GM12878 (cell line): Measurements from ENCODE around the gene SPEG. TPM values are rescaled to one million over a fixed set of nuclear protein-coding genes. Genes with fewer than 3 reads are reported as not detected.

Experiments used
- ATAC-seq: fragments of 200-7000 bp; cut with Tn5 transposase; 3 replicates; pipeline ENCODE4 v1.9.1; 2020; ENCODE audit warnings: mild to moderate bottlenecking, moderate library complexity
- BruUV-seq: library from RNA; stranded (reverse); fragments of 400-500 nt; replicated peaks from 2 replicates; lab custom pipeline; 2021; lab: Mats Ljungman, UMichigan
- CTCF ChIA-PET: fragments of 300-600 bp; sonication (Branson Sonifier 250); formaldehyde crosslinking; extraction: SDS; loops from one replicate; lab custom pipeline; 2021; ENCODE audit warnings: inconsistent platforms; lab: Yijun Ruan, JAX
- POLR2A ChIA-PET: fragments of 350-600 bp; formaldehyde crosslinking; extraction: SDS; loops from one replicate; lab custom pipeline; 2021; ENCODE audit warnings: inconsistent platforms; lab: Charles Lee
- RAD21 ChIA-PET: fragments of 300-600 bp; sonication (Branson Sonifier 250); formaldehyde crosslinking; loops from one replicate; lab custom pipeline; 2023; ENCODE audit warnings: antibody characterized with exemption; ENCODE audit not compliant: unreplicated experiment; lab: Charles Lee
- SMC1A ChIA-PET: fragments of 300-600 bp; sonication (Branson Sonifier 250); formaldehyde crosslinking; loops from one replicate; lab custom pipeline; 2023; ENCODE audit not compliant: unreplicated experiment, uncharacterized antibody; lab: Charles Lee
- DNase-seq: peaks from one replicate; pipeline ENCODE4 v3.0.0-alpha.2; 2011; ENCODE audit warnings: low read depth, low spot score
- FAIRE-seq: peaks from 3 replicates; lab custom pipeline; 2011; peaks lifted over from hg19 to GRCh38; lab: Jason Lieb, UNC
- H2AFZ ChIP-seq: 2 replicates; pipeline ENCODE4 v1.6.0; 2011; ENCODE audit warnings: low read depth, low read length, control low read depth; ENCODE audit not compliant: control insufficient read depth
- H3K27ac ChIP-seq: 2 replicates; pipeline ENCODE4 v1.5.1; 2011; ENCODE audit warnings: control low read depth; ENCODE audit not compliant: control insufficient read depth, insufficient read depth
- H3K27me3 ChIP-seq, 2 experiments: replicated peaks in 1 of 2; 2 replicates each; pipeline versions ENCODE4 v1.6.0 to v1.6.1; 2011; ENCODE audit warnings: low read length in 1 of 2; ENCODE audit not compliant: control insufficient read depth in 2 of 2, insufficient read depth in 2 of 2
- H3K36me3 ChIP-seq, 2 experiments: 2 replicates each; pipeline ENCODE4 v1.5.1; 2011; ENCODE audit warnings: low read length in 1 of 2; ENCODE audit not compliant: control insufficient read depth in 2 of 2, insufficient read depth in 2 of 2
- H3K4me1 ChIP-seq: 2 replicates; pipeline ENCODE4 v1.6.1; 2011; ENCODE audit warnings: mild to moderate bottlenecking, low read length, moderate library complexity, mixed read lengths; ENCODE audit not compliant: control insufficient read depth, insufficient read depth
- H3K4me2 ChIP-seq: 2 replicates; pipeline ENCODE4 v1.6.0; 2011; ENCODE audit warnings: control low read depth; ENCODE audit not compliant: control insufficient read depth, insufficient read depth
- H3K4me3 ChIP-seq: fragments of 200-600 bp; sonication (generic); 2 replicates; pipeline ENCODE4 v1.5.1; 2016
- H3K79me2 ChIP-seq: 2 replicates; pipeline ENCODE4 v1.6.0; 2011; ENCODE audit warnings: low read length; ENCODE audit not compliant: control insufficient read depth, insufficient read depth
- H3K9ac ChIP-seq: 2 replicates; pipeline ENCODE4 v1.8.0; 2011; ENCODE audit warnings: low read length, control low read depth, mixed read lengths; ENCODE audit not compliant: control insufficient read depth, insufficient read depth
- H3K9me3 ChIP-seq: replicated peaks from 3 replicates; pipeline ENCODE4 v1.5.1; 2011; ENCODE audit warnings: mild to moderate bottlenecking, low read length; ENCODE audit not compliant: control insufficient read depth, insufficient read depth
- H4K20me1 ChIP-seq: 2 replicates; pipeline ENCODE4 v1.6.0; 2011; ENCODE audit not compliant: control insufficient read depth, insufficient read depth
- BCL3 ChIP-seq: IDR thresholded peaks from 2 replicates; pipeline ENCODE4 v1.6.1; 2011; ENCODE audit warnings: borderline replicate concordance, low read depth, mild to moderate bottlenecking, moderate library complexity, low read length; ENCODE audit not compliant: insufficient read depth, poor library complexity, severe bottlenecking
- BHLHE40 ChIP-seq, 2 experiments: fragments of 450-650 bp in 1 of 2; IDR thresholded peaks; 2 replicates each; pipeline ENCODE4 v1.6.1; 2011 to 2017; ENCODE audit warnings: low read depth in 2 of 2, borderline replicate concordance in 1 of 2, improper control_type of control experiment in 1 of 2, low read length in 1 of 2, mild to moderate bottlenecking in 1 of 2
- DPF2 ChIP-seq: fragments of 450-650 bp; IDR thresholded peaks from 2 replicates; pipeline ENCODE4 v1.6.1; 2017; ENCODE audit warnings: mild to moderate bottlenecking
- EED ChIP-seq: sonication (generic); IDR thresholded peaks from 2 replicates; pipeline ENCODE4 v1.6.1; 2016; ENCODE audit warnings: antibody characterized with exemption, low read depth
- EP300 ChIP-seq, 2 experiments: fragments of 150-350 bp in 1 of 2; IDR thresholded peaks; 2 replicates each; pipeline ENCODE4 v1.6.1; 2011 to 2012; ENCODE audit warnings: low read depth in 2 of 2, low read length in 2 of 2, borderline replicate concordance in 1 of 2, improper control_type of control experiment in 1 of 2, inconsistent platforms in 1 of 2; ENCODE audit not compliant: control insufficient read depth in 1 of 2
- FOS ChIP-seq: IDR thresholded peaks from 3 replicates; pipeline ENCODE4 v1.6.1; 2011; ENCODE audit warnings: borderline replicate concordance; ENCODE audit not compliant: insufficient read length; ENCODE audit errors: extremely low read depth
- HDGF ChIP-seq: fragments of 450-650 bp; IDR thresholded peaks from 2 replicates; pipeline ENCODE4 v1.6.1; 2016; ENCODE audit warnings: antibody characterized with exemption
- KDM1A ChIP-seq: fragments of 200-600 bp; sonication (generic); IDR thresholded peaks from 2 replicates; pipeline ENCODE4 v1.6.1; 2016; ENCODE audit warnings: borderline replicate concordance
- MYB ChIP-seq: fragments of 150-350 bp; IDR thresholded peaks from 2 replicates; pipeline ENCODE4 v1.6.1; 2014; ENCODE audit warnings: mild to moderate bottlenecking, low read depth, low read length, borderline replicate concordance
- POLR2AphosphoS2 ChIP-seq: IDR thresholded peaks from 2 replicates; pipeline ENCODE4 v1.6.1; 2011; ENCODE audit warnings: low read depth, mild to moderate bottlenecking, low read length, improper control_type of control experiment, moderate library complexity
- POU2F2 ChIP-seq: IDR thresholded peaks from 3 replicates; pipeline ENCODE4 v1.6.1; 2011; ENCODE audit warnings: low read depth, mild to moderate bottlenecking, low read length, borderline replicate concordance
- RELA ChIP-seq: fragments of 450-650 bp; IDR thresholded peaks from 2 replicates; pipeline ENCODE4 v1.8.0; 2014; ENCODE audit warnings: borderline replicate concordance; ENCODE audit not compliant: partially characterized antibody
- YY1 ChIP-seq: IDR thresholded peaks from 2 replicates; pipeline ENCODE4 v1.6.1; 2011; ENCODE audit warnings: low read depth, mild to moderate bottlenecking, low read length
- ZNF687 ChIP-seq: fragments of 450-650 bp; IDR thresholded peaks from 2 replicates; pipeline ENCODE4 v1.6.1; 2017; ENCODE audit warnings: mild to moderate bottlenecking, moderate library complexity
- WGBS: methylation state at CpG from one replicate; pipeline ENCODE4 v1.1.6; 2016; ENCODE audit warnings: low lambda C conversion rate; ENCODE audit not compliant: insufficient replicate concordance, insufficient coverage; ENCODE audit errors: missing lambda C conversion rate; 5-methylcytosine and 5-hydroxymethylcytosine counted together
- in situ Hi-C: fragments of 300-500 bp; cut with MboI; formaldehyde crosslinking; loops from 9 replicates; pipeline ENCODE4 v1.14.3; 2018; ENCODE audit warnings: mixed read lengths
- intact Hi-C: fragments of 100-400 bp; cut with micrococcal nuclease; formaldehyde crosslinking; loops from one replicate; pipeline ENCODE4 v1.14.2; 2022; ENCODE audit not compliant: unreplicated experiment
- polyA plus RNA-seq, 11 experiments: library from polyadenylated mRNA; depleted of rRNA in 4 of 11; unstranded in 6 of 11; stranded (reverse) in 5 of 11; fragments of >200 nt; fragmentation: Nextera tagmentation in 4 of 11; fragmentation: Illumina TruSeq in 1 of 11; extraction: Ambion mirVana in 4 of 11; extraction: Trizol in 1 of 11; gene quantifications; 1 replicate in 1 of 11; 2 replicates in 10 of 11; pipeline versions ENCODE4 v1.2.1 to v1.2.3, GENCODE V29; 2011 to 2016; ENCODE audit warnings: inconsistent platforms in 2 of 11, missing spikeins in 2 of 11, low read depth in 1 of 11
- total RNA-seq, 4 experiments: library from RNA; depleted of rRNA in 3 of 4; stranded (reverse); fragments of >200 nt in 3 of 4; fragmentation: Illumina TruSeq in 1 of 4; extraction: Trizol in 1 of 4; gene quantifications; 2 replicates each; pipeline versions ENCODE4 v1.2.1 to v1.2.3, GENCODE V29; 2013 to 2021
- TF ChIP-seq, protein P1 (sequence below): IDR thresholded peaks from 2 replicates; pipeline ENCODE4 v1.6.1; 2011; ENCODE audit warnings: low read depth, low read length, improper control_type of control experiment, borderline replicate concordance

Gene SPEG
- total and polyA plus RNA-seq, 10 of the 15 experiments (the other 5 are each of a cell fraction or from before 2014, with no cell fraction given), result 0.03 to 0.28 TPM; not detected in 8

GRCh38 chr2:219385958-219386520 is 48.6 kb upstream of the SPEG start:
- FAIRE-seq (no peak), ATAC-seq (no peak)
- H4K20me1 ChIP-seq, result no peaks in the 10 kb centered on the region
- in situ Hi-C loops, result no loop called here
- no peaks in the 10 kb centered on the region; the same call in 1 of the 3 replicates for H3K9me3 ChIP-seq
- TSS peak; percentile 46 for BruUV-seq
- H3K4me1 ChIP-seq, result peaks cover 5% of the 10 kb centered on the region
- SMC1A ChIA-PET, result no interaction called here
- WGBS, result 97% methylated on average over 19 of the region's 19 CpGs
- H2AFZ ChIP-seq, result no peak overlapping the region
- H3K4me3 ChIP-seq, result peak overlapping the region; percentile 93; the same call in 1 of the 2 replicates
- H3K27ac ChIP-seq, result no peak overlapping the region
- RAD21 ChIA-PET, result no interaction called here
- POLR2A ChIA-PET, result no interaction called here
- no peak overlapping the region for H3K9ac ChIP-seq
- no peaks in the 10 kb centered on the region for H3K27me3 ChIP-seq
- TF ChIP-seq POLR2AphosphoS2, result no peak
- no peak for TF ChIP-seq RELA
- no peak for TF ChIP-seq MYB
- TF ChIP-seq FOS, result no peak
- no peak for TF ChIP-seq HDGF
- TF ChIP-seq BCL3, result no peak
- no peak for TF ChIP-seq EED
- no peak for TF ChIP-seq EP300 (IDR thresholded peaks at IDR 0.05; ENCODE audit: borderline replicate concordance in 1 of 2, control insufficient read depth in 1 of 2, low read depth in 2 of 2, low read length in 2 of 2)
- TF ChIP-seq YY1, result no peak
- no peak for TF ChIP-seq POU2F2
- TF ChIP-seq, protein P1, sequence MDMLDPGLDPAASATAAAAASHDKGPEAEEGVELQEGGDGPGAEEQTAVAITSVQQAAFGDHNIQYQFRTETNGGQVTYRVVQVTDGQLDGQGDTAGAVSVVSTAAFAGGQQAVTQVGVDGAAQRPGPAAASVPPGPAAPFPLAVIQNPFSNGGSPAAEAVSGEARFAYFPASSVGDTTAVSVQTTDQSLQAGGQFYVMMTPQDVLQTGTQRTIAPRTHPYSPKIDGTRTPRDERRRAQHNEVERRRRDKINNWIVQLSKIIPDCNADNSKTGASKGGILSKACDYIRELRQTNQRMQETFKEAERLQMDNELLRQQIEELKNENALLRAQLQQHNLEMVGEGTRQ, result no peak
- no peak for TF ChIP-seq BHLHE40 (IDR thresholded peaks at IDR 0.05; ENCODE audit: borderline replicate concordance in 1 of 2, low read depth in 2 of 2, low read length in 1 of 2)
- TF ChIP-seq ZNF687, result no peak
- TF ChIP-seq DPF2, result no peak
- no peak for TF ChIP-seq KDM1A
- TF ChIP-seq, all 136 proteins: peak for 0
- DNase-seq, result no peak
- peaks cover 8 to 11% of the 10 kb centered on the region in 2 experiments; a peak in 3 of 4 replicates for H3K36me3 ChIP-seq
- peaks cover 8% of the 10 kb centered on the region for H3K79me2 ChIP-seq
- CTCF ChIA-PET, result interaction anchor here (1.7 to 7.8 kb wide), 2 partner anchors 17 to 110 kb away, joined by 4 to 64 read pairs; a partner anchor contains a TSS
- H3K4me2 ChIP-seq, result no peak overlapping the region
- intact Hi-C loops, result loop anchor here (5.0 kb wide), 2 partner anchors 209 to 224 kb away; partner anchors contain the start of genes CNPPD1, NHEJ1 and RETREG2
